K562 (cell line): ENCODE data around the gene TMPRSS9. TPM values are rescaled to one million over a fixed set of nuclear protein-coding genes. Genes with fewer than 3 reads are reported as not detected.

Experiments
- ARHGAP35 ChIP-seq: fragments of 450-650 bp; IDR thresholded peaks from 2 replicates; pipeline ENCODE4 v1.6.1; 2018; ENCODE audit not compliant: partially characterized antibody
- CBFA2T3 ChIP-seq: fragments of 450-650 bp; IDR thresholded peaks from 2 replicates; pipeline ENCODE4 v1.6.1; 2017
- CBFB ChIP-seq: sonication (generic); formaldehyde crosslinking; IDR thresholded peaks from 2 replicates; pipeline ENCODE4 v1.4.0; 2020; ENCODE audit warnings: mild to moderate bottlenecking, missing genetic modification reagents
- DPF2 ChIP-seq: fragments of 450-650 bp; IDR thresholded peaks from 2 replicates; pipeline ENCODE4 v1.6.1; 2016
- HDAC1 ChIP-seq, 2 experiments: fragments of 450-650 bp; IDR thresholded peaks; 2 replicates each; pipeline ENCODE4 v1.6.1; 2016 to 2017; ENCODE audit warnings: inconsistent platforms in 1 of 2, mild to moderate bottlenecking in 1 of 2, moderate library complexity in 1 of 2
- POLR2AphosphoS5 ChIP-seq: IDR thresholded peaks from 2 replicates; pipeline ENCODE4 v1.6.1; 2011; ENCODE audit warnings: mild to moderate bottlenecking, low read depth, low read length, moderate library complexity; ENCODE audit not compliant: control insufficient read depth, insufficient read depth
- POLR2B ChIP-seq: fragments of 450-650 bp; IDR thresholded peaks from 2 replicates; pipeline ENCODE4 v1.6.1; 2018; ENCODE audit warnings: low read depth; ENCODE audit not compliant: partially characterized antibody
- POLR2G ChIP-seq: fragments of 200-400 bp; formaldehyde crosslinking; IDR thresholded peaks from 2 replicates; pipeline ENCODE4 v1.6.1; 2017; ENCODE audit warnings: low read depth, mild to moderate bottlenecking, antibody characterized with exemption, low read length, moderate library complexity
- PTBP1 ChIP-seq: fragments of 200-400 bp; formaldehyde crosslinking; IDR thresholded peaks from 2 replicates; pipeline ENCODE4 v1.6.1; 2017; ENCODE audit warnings: low read depth, low read length
- RBFOX2 ChIP-seq: fragments of 200-400 bp; formaldehyde crosslinking; IDR thresholded peaks from 2 replicates; pipeline ENCODE4 v1.6.1; 2017; ENCODE audit warnings: low read depth, mild to moderate bottlenecking, low read length, moderate library complexity
- SAFB2 ChIP-seq: fragments of 200-400 bp; formaldehyde crosslinking; IDR thresholded peaks from 2 replicates; pipeline ENCODE4 v1.6.1; 2018; ENCODE audit warnings: borderline replicate concordance, low read length, low read depth, moderate library complexity; ENCODE audit not compliant: severe bottlenecking
- SAP30 ChIP-seq: fragments of 200-600 bp; sonication (generic); IDR thresholded peaks from 2 replicates; pipeline ENCODE4 v1.6.1; 2012; ENCODE audit warnings: borderline replicate concordance, low read depth, mild to moderate bottlenecking, moderate library complexity, low read length, control low read depth, inconsistent platforms; ENCODE audit not compliant: insufficient read depth, poor library complexity, severe bottlenecking
- SMARCA4 ChIP-seq: fragments of 450-650 bp; IDR thresholded peaks from 2 replicates; pipeline ENCODE4 v1.6.1; 2016
- SMC3 ChIP-seq: conservative IDR thresholded peaks from 2 replicates; pipeline ENCODE4 v1.6.1; 2011; ENCODE audit warnings: low read depth, low read length, improper control_type of control experiment; ENCODE audit not compliant: insufficient read depth
- SRSF7 ChIP-seq: fragments of 200-400 bp; formaldehyde crosslinking; optimal IDR thresholded peaks from 2 replicates; pipeline ENCODE3; 2017; ENCODE audit warnings: mild to moderate bottlenecking, low read depth, low read length
- ZNF197 ChIP-seq: fragments of 200-800 bp; sonication (Bioruptor generic); IDR thresholded peaks from 2 replicates; pipeline ENCODE4 v1.6.1; 2016; ENCODE audit warnings: low read depth, missing genetic modification characterization, missing compliant biosample characterization
- ZNF253 ChIP-seq: fragments of 250-450 bp; sonication (Bioruptor Pico); conservative IDR thresholded peaks from 2 replicates; pipeline ENCODE4 v1.6.1; 2021; ENCODE audit warnings: mild to moderate bottlenecking
- ZNF324 ChIP-seq: fragments of 250-450 bp; sonication (Bioruptor Pico); IDR thresholded peaks from 2 replicates; pipeline ENCODE4 v1.4.0; 2020; ENCODE audit warnings: mild to moderate bottlenecking
- ZNF408 ChIP-seq: fragments of 250-450 bp; sonication (Bioruptor Pico); IDR thresholded peaks from 2 replicates; pipeline ENCODE4 v1.4.0; 2020; ENCODE audit warnings: low read depth, mild to moderate bottlenecking, moderate library complexity
- polyA plus RNA-seq, 8 experiments: library from polyadenylated mRNA; depleted of rRNA in 4 of 8; stranded (reverse) in 5 of 8; unstranded in 3 of 8; fragments of >200 nt; fragmentation: Nextera tagmentation in 2 of 8; fragmentation: Illumina TruSeq in 1 of 8; extraction: Ambion mirVana in 2 of 8; extraction: Trizol in 1 of 8; gene quantifications; 2 replicates each; pipeline versions ENCODE4 v1.2.1 to v1.2.3, GENCODE V29; 2011 to 2014; ENCODE audit warnings: inconsistent platforms in 1 of 8, missing spikeins in 1 of 8
- total RNA-seq, 7 experiments: library from RNA; depleted of rRNA in 6 of 7; stranded (reverse); fragments of >200 nt in 6 of 7; fragmentation: Illumina TruSeq in 2 of 7; extraction: Trizol in 2 of 7; gene quantifications; 2 replicates each; pipeline versions ENCODE4 v1.2.1 to v1.2.3, GENCODE V29; 2011 to 2021; ENCODE audit warnings: low replicate concordance in 1 of 7
- TF ChIP-seq, protein P1 (sequence below): fragments of 450-650 bp; IDR thresholded peaks from 2 replicates; pipeline ENCODE4 v1.6.1; 2017; ENCODE audit warnings: mild to moderate bottlenecking, moderate library complexity
- TF ChIP-seq, protein P2 (sequence below): sonication (generic); formaldehyde crosslinking; IDR thresholded peaks from 2 replicates; pipeline ENCODE4 v1.8.0; 2022; ENCODE audit warnings: mild to moderate bottlenecking, missing genetic modification reagents
- TF ChIP-seq, protein P3 (sequence below): sonication (generic); formaldehyde crosslinking; IDR thresholded peaks from 2 replicates; pipeline ENCODE4 v1.8.0; 2022; ENCODE audit warnings: missing genetic modification reagents, mild to moderate bottlenecking, borderline replicate concordance

Gene TMPRSS9
- total and polyA plus RNA-seq, 9 of the 15 experiments (the other 6 are each of a cell fraction or from before 2014, with no cell fraction given) = 0.01 to 0.03 TPM; not detected in 7

DNA sequence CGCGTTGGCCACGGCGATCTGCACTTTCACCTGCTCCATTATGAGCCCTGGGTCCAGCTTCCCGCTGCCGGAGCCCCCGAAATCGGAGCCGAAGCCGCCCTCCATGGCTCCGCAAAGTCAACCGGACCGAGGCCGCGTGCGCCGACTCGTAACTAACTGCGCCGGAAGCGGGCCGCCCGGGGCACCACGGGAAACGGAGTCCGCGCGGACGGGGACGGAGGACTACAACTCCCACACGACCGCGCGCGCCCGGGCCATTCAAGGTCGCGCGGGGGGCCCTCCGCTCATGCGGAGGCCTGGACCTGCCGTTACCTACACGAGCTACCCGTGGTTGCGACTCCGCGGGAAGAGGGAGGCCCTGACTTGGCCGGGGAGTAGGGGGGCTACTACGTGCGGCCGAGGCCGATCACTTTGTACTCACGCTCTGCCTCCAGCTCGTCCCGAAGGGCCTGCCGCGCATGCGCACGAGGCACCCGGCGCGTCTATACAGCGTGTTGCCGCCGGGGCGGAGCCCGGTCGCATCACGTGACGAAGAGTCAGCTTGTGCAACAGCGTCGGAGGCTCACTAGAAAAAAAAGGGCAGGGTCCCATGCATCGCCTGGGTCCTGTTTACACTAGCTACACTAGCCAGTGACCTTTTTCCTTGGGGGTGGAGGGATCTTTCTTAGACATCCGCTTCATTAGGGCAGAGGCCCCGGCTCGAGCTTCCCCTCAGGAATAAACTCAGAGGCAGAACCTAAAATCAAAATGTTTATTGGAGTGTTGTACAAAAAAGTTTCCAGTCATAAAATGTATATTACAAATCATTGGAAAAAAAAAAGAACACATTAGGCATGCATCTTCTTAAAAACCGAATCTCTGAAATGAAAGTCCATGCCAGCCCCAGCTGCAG lies 67.6 kb downstream of the TMPRSS9 start, which contains the start of gene TIMM13 (continued):
- TF ChIP-seq SMC3 (no peak), SAFB2 (no peak), POLR2AphosphoS5 (peak; percentile 75), ZNF197 (CRISPR knock-in tag) (no peak; the same call in none of the 2 replicates), CBFA2T3 (no peak), SMARCA4 (no peak), ARHGAP35 (no peak), POLR2B (peak; percentile 97), RBFOX2 (peak; percentile 95), PTBP1 (no peak), POLR2G (peak; percentile 97), SAP30 (no peak), CBFB (CRISPR knock-in tag) (no peak), HDAC1 (IDR thresholded peaks at IDR 0.05) (peak in 1 of 2 experiments; percentile 74; a peak in 2 of 4 replicates), SRSF7 (no peak), ZNF253 (CRISPR knock-in tag) (no peak), DPF2 (0 out of 2 replicates have a peak, but pooled peaks have one; percentile 44), ZNF408 (no peak), ZNF324 (CRISPR knock-in tag) (no peak)
- TF ChIP-seq, protein P1, sequence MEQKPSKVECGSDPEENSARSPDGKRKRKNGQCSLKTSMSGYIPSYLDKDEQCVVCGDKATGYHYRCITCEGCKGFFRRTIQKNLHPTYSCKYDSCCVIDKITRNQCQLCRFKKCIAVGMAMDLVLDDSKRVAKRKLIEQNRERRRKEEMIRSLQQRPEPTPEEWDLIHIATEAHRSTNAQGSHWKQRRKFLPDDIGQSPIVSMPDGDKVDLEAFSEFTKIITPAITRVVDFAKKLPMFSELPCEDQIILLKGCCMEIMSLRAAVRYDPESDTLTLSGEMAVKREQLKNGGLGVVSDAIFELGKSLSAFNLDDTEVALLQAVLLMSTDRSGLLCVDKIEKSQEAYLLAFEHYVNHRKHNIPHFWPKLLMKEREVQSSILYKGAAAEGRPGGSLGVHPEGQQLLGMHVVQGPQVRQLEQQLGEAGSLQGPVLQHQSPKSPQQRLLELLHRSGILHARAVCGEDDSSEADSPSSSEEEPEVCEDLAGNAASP = peak; percentile 98
- TF ChIP-seq, protein P2, sequence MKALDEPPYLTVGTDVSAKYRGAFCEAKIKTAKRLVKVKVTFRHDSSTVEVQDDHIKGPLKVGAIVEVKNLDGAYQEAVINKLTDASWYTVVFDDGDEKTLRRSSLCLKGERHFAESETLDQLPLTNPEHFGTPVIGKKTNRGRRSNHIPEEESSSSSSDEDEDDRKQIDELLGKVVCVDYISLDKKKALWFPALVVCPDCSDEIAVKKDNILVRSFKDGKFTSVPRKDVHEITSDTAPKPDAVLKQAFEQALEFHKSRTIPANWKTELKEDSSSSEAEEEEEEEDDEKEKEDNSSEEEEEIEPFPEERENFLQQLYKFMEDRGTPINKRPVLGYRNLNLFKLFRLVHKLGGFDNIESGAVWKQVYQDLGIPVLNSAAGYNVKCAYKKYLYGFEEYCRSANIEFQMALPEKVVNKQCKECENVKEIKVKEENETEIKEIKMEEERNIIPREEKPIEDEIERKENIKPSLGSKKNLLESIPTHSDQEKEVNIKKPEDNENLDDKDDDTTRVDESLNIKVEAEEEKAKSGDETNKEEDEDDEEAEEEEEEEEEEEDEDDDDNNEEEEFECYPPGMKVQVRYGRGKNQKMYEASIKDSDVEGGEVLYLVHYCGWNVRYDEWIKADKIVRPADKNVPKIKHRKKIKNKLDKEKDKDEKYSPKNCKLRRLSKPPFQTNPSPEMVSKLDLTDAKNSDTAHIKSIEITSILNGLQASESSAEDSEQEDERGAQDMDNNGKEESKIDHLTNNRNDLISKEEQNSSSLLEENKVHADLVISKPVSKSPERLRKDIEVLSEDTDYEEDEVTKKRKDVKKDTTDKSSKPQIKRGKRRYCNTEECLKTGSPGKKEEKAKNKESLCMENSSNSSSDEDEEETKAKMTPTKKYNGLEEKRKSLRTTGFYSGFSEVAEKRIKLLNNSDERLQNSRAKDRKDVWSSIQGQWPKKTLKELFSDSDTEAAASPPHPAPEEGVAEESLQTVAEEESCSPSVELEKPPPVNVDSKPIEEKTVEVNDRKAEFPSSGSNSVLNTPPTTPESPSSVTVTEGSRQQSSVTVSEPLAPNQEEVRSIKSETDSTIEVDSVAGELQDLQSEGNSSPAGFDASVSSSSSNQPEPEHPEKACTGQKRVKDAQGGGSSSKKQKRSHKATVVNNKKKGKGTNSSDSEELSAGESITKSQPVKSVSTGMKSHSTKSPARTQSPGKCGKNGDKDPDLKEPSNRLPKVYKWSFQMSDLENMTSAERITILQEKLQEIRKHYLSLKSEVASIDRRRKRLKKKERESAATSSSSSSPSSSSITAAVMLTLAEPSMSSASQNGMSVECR (CRISPR knock-in tag) = peak; percentile 95
- TF ChIP-seq, protein P3, sequence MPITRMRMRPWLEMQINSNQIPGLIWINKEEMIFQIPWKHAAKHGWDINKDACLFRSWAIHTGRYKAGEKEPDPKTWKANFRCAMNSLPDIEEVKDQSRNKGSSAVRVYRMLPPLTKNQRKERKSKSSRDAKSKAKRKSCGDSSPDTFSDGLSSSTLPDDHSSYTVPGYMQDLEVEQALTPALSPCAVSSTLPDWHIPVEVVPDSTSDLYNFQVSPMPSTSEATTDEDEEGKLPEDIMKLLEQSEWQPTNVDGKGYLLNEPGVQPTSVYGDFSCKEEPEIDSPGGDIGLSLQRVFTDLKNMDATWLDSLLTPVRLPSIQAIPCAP (CRISPR knock-in tag) = no peak
